Activated CD4-positive, alpha-beta T cell treated with anti-CD3 and anti-CD28 coated beads for 24 hours (primary cell): ENCODE measurements around the gene RAB7A.

Experiments
- DNase-seq, 2 donors: peaks; one replicate each; pipeline ENCODE4 v3.0.0-alpha.2; 2020; ENCODE audit warnings: low read depth in 2 of 2

RAB7A gene

GRCh38 chr3:128788268-128788869 is 62.4 kb downstream of the RAB7A start:
- no peak for DNase-seq

- peak in 1 of 2 donors; percentile 43 for DNase-seq
Measured at GRCh38 chr3:128794067-128794768, 68.2 kb downstream of the RAB7A start.

DNA sequence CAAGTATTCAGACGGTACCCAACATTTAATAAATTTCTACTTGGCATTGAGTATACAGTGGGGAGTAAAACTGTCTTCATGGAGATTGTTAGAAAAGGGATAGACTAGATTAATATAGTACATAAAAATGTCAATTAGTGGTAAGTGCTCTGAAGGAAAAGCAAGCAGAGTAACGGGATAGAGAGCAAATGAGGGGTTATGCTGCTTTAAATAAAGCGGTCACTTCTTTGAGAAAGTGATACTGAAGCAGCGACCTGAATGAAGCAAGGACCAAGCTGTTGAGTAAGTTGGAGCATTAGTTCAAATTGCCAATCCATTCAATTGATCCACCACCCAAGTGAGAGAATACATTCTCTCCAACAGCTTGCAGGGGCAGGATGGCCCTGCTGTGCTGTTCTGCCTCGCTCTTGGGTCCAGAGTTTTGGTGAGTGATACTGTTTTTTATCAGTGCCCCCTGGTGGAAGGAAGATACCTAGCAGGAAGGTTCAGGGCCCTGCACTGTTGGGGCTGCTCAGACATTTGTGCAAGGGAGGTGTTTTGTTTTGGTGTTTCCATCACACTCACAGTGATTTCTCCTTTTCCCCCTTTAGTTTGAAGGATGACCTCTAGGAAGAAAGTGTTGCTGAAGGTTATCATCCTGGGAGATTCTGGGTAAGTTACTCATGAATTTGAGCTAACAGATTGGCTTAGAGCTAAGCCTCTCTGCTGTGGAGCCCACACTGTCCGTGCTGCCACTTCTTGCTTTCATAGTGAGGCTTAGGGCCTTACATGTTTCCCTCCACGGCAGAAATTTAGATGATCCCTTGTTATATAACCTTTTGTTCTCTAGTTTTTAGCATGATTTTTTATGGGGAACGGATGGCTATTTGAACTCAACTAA is 69.0 kb downstream of the RAB7A start:
- peak in 1 of 2 donors; percentile 59 for DNase-seq

- DNase-seq, result no peak
Measured at GRCh38 chr3:128799653-128800052, 73.7 kb downstream of the RAB7A start.

DNA sequence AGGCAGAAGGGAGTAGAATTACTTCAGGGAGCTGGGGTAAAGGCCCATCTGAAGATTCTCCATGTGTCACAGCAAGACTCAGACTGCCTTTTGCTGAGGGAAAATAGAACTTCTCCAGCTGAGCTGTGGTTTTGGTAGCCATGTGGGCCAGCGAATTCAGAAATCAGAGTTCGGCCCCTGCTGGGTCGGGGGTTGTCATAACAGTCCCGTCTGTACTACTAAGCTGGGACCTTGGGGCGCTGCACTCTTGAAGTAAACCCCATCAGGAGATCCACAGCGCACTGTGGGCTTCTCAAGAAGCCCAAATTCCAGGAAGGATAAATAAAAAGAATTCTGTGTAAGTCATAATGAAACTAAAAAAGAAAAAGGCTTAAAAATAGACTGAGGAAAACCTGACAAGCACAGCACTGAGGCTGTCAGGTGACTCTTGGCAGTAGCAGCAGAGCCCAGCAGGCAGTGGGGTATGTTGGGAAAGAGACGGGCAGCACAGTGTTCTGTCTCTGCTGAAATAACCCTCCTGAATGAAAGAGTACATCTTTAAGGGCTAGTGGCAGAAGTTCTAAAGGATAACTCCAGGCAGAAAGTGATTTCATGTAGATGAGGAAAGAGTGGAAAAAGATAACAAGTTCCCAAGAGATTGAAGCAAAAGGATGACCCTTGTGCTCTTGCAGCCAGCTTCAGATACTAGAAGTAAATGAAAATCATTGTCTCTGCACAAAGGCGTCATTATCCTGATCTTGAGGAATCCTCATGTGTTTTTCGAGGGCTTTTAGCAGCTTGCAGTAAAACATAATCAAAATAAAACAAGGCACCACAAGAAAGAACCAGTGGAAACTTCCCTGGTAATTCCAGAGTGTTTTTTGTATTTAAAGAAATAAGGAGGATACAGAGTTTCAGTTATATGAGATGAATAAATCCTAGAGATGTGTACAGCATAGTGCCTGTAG is 74.5 kb downstream of the RAB7A start:
- DNase-seq, result peak in 1 of 2 donors; percentile 43

- no peak for DNase-seq
Measured at GRCh38 chr3:128801779-128802380, 75.9 kb downstream of the RAB7A start.

GRCh38 chr3:128803307-128803706 is 77.3 kb downstream of the RAB7A start:
- no peak for DNase-seq

GRCh38 chr3:128804017-128804810 is 78.2 kb downstream of the RAB7A start:
- peak; percentile 37 to 63 for DNase-seq

DNA sequence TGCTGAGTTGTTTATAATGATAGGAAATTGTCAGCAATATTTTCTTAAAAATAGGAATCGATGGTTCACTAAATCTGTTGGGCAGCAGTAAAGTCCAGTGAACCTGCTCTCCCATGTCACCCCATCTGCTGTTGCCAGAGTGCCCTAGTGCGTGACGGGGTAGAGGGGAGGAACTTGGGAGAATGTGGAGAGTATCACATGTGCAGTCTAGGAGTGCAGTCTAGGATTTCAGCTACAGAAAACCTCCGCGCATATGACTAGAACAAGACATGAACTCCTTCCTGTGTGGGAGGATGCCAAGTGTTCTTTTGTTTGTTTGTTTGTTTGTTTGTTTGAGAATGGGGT is 78.8 kb downstream of the RAB7A start:
- no peak for DNase-seq

- DNase-seq, result no peak
Measured at GRCh38 chr3:128805772-128806171, 79.8 kb downstream of the RAB7A start.

DNA sequence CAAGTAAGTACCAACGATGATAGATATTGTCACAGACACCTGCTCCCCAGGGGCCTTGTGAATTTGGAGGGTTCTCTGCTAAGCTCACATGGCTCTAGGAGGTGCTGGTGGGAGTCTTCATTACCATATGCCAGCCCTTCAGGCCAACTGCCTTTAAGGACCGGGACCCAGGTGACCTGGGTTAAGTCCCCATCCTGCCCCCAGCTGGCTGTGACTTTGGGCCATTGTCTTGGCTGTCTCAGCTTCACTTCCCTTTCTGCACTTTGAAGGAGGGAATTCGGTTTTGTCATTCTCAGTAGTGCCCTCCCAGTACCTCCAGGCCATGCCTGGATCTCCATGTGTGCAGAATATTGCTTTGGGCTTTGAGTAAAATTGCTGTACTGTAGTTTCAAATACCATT is 80.6 kb downstream of the RAB7A start:
- no peak for DNase-seq

GRCh38 chr3:128807186-128807830 is 81.3 kb downstream of the RAB7A start:
- DNase-seq, result no peak

GRCh38 chr3:128808672-128809071 is 82.7 kb downstream of the RAB7A start:
- DNase-seq, result no peak

- DNase-seq, result no peak
Measured at GRCh38 chr3:128813097-128813496, 87.1 kb downstream of the RAB7A start.

- DNase-seq, result no peak
Measured at GRCh38 chr3:128814060-128814459, 88.1 kb downstream of the RAB7A start.

GRCh38 chr3:128814519-128815317 is 88.7 kb downstream of the RAB7A start:
- no peak for DNase-seq

DNA sequence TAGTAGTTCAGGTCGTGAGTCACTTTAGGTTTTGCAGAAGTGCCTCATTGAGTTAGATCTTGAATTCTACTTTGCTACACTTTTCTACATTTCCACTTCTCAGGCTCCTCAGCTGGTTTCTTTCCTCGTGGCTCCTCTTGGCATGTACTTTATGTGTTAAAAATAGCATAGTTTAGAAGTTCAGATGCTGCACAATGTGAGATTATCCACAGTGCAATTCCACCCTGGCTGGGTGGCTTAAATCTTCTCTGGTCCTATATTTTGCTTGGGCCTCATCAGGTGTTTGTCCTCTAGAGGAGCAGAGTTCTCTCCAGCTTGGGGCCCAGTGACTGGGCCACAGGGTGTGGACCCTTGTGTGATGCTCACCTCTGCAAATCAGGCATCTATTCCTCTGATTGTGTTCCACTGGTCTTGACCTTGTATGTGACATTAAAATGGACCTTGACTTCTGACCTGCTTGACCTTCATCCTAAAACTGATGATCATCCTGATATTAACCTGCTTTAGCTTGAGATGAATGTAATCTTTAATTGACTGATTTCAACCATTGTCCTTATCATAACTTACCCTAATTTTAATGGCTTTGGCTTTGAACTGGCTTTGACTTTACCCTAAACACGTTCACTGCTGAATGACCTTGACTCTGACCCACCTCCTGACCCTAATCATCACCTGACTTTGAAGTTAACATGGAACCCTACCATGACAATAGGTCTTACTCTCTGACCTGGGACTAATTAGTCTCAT is 89.5 kb downstream of the RAB7A start:
- DNase-seq, result no peak

DNA sequence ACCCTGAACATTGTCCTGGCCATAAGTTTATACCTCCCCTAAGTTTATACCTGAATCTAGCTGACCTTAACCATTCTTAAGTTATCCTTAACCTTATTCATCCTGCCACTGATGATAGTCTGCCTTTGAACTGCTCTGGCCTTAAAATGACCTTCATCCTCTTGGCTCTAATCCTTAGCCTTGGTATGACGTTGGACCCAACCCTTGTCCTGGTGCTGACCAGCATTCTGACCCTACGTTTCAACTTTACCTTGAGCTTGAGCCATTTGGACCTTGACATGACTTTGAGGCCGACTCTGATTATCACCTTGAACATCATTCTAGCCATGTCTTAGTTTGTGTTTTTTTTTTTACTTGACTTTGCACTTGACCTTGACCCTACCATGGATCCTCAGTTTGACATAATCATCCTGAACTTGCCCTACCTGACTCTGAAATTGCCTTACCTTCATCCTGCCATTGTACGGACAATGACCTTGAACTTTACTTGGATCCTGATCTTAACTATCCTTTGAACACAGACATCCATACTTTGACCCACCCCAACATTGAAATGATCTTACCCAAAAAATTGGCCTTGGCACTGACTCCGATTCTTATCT is 92.3 kb downstream of the RAB7A start:
- DNase-seq, result no peak
